CD4-positive, alpha-beta T cell treated with Interleukin-17A for 1 hour (primary cell): Measurements from ENCODE around the gene ABI1.
"Not testable (repeated sequence)": the region's sequence is repeated elsewhere in the genome, so short reads cannot be mapped to it uniquely, and the experiment has no call there.

Source experiments
- DNase-seq: peaks from one replicate; pipeline ENCODE4 v3.0.0-alpha.2; 2020

ABI1 gene

GRCh38 chr10:26804418-26805393 lies 56.1 kb downstream of the ABI1 start:
- DNase-seq = no peak

DNA sequence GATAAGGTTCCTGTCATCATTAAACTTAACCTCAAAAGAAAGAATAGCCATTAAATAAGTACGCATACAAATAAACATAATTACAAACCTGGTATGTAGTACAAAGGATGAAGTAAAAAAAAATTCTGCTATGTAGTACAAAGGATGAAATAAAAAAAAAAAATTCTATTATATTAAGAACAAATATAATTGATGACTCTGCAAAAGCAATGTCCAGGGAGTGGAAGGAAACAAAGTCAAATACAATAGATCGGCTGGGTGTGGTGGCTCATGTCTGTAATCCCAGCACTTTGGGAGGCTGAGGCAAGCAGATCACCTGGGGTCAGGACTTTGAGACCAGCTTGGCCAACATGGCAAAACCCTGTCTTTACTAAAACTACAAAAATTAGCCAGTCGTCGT lies 56.9 kb downstream of the ABI1 start:
- no peak for DNase-seq

DNA sequence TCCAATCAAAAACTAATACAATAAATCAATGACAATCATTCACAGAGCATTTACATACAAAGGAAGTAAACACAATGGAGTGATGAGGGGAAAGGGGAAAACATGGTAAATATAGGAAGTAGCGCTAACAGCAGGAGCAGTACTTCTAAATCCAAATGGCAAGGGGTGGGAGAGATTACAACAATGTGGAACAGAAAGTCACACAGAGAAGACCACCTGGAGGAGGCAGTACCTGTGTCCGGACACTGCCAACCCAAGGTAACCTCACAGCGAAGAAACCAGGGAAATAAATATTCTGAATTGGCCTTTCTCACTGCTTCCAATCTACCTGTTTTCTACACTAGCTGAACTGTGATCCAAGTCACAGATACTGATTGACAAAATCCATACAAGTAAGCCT lies 58.2 kb downstream of the ABI1 start:
- no peak for DNase-seq

- no peak for DNase-seq
Measured at GRCh38 chr10:26801831-26802230, 58.9 kb downstream of the ABI1 start.

DNA sequence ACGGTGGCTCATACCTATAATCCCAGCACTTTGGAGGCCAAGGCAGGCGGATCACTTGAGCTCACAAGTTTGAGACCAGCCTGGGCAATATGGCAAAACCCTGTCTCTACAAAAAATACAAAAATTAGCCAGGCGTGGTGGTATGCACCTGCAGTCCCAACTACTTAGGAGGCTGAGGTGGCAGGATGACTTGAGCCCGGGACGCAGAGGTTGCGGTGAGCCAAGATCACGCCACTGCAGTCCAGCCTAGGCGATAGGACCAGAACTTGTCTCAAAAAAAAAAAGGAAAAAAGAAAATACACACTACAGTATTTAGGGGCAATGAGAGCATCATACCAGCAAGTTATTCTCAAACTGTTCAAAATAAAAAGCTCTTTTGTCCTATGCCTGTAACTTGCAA lies 59.5 kb downstream of the ABI1 start:
- DNase-seq = no peak

- DNase-seq = no peak
Measured at GRCh38 chr10:26800468-26800867, 60.3 kb downstream of the ABI1 start.

DNA sequence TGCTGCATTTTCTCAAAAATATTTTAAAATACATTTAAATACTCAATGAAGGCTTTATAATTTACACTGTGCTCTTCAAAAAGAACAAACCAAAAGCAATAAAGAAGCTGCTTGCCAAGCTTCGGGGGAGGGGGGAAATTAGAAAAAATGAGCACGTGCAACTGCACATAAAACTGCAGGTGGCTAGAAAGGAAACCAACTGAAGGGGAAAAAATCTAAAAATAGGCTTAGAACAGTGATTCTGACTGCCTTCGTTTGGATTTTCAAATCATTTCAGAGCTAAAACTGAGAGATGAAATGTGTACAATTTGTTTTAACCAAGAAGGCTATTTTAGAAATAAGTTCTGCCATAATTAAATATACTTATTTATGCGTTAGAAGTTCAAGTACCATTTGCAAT lies 61.4 kb downstream of the ABI1 start:
- peak; percentile 14 for DNase-seq

DNA sequence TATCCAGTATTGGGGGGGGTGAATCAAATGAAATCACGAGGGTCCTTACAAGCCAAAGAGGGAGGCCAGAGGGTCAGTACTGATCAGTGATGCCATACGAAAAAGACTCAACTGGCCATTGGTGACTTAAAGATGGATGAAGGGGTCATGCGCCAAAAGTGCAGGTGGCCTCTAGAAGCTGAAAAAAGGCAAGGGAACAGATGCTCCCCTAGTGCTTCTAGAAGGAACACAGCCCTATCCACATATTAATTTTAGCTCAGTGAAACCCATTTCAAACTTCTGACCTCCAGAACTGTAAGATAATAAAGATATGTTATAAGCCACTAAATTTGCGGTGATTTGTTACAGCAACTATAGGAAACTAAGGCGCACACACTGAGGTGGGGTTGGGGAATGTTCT lies 62.5 kb downstream of the ABI1 start:
- DNase-seq = no peak

- DNase-seq = no peak
Measured at GRCh38 chr10:26797340-26797739, 63.4 kb downstream of the ABI1 start.

- DNase-seq = no peak
Measured at GRCh38 chr10:26792758-26793495, 67.8 kb downstream of the ABI1 start.

DNA sequence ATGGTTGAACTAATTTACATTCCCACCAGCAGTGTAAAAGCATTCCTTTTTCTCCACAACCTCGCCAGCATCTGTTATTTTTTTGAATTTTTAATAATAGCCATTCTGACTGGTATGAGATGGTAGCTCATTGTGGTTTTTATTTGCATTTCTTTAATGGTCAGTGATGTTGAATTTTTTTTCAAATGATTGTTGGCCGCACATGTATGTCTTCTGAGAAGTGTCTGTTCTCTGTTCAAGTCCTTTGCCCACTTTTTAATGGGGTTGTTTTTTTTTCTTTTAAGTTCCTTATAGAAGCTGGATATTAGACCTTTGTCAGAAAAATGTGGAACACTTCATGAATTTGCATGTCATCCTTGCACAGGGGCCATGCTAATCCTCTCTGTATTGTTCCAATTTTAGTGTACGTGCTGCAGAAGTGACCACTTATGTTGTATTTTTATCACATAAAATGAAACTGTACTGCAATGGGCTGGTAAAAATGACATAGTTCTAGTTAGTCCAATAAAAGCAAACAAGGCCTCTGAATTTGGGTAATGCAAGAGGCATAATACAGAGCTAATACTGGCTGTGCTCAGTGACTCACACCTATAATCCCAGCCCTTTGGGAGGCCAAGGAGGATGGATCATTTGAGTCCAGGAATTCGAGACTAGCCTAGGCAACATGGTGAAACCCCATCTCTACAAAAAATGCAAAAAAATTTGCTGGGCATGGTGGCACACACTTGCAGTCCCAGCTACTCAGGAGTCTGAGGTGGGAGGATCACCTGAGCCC lies 70.3 kb downstream of the ABI1 start:
- DNase-seq = no peak

DNA sequence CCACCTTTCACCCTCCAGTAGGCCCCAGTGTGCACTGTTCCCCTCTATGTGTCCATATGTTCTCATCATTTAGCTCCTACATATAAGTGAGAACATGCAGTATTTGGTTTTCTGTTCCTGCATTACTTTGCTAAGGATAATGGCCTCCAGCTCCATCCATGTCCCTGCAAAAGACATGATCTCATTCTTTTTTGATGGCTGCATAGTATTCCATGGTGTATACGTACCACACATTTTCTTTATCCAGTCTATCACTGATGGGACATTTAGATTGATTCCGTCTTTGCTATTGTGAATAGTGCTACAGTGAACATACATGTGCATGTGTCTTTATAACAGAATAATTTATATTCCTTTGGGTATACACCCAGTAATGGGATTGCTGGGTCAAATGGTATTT lies 71.0 kb downstream of the ABI1 start:
- DNase-seq = not testable (repeated sequence)

GRCh38 chr10:26787362-26787761 lies 73.4 kb downstream of the ABI1 start:
- DNase-seq = no peak

DNA sequence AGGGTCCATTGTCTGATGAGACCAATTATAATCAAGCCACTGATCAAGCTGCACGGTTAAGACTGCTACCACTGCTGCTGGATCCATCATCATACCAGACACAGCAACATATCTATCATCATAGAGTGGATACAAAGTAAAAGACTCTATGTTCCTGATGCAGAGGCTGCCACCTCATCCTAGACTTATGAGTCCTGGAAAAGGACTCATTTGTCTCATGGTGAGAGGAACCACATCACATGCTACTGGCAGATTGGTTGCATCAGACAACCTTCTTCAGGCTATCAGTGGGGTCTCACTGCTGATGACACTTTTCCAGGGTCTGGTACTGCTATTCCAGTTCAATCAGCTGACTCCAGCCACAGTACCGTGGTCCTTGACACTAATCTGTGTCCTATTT lies 79.0 kb downstream of the ABI1 start:
- DNase-seq = no peak

DNA sequence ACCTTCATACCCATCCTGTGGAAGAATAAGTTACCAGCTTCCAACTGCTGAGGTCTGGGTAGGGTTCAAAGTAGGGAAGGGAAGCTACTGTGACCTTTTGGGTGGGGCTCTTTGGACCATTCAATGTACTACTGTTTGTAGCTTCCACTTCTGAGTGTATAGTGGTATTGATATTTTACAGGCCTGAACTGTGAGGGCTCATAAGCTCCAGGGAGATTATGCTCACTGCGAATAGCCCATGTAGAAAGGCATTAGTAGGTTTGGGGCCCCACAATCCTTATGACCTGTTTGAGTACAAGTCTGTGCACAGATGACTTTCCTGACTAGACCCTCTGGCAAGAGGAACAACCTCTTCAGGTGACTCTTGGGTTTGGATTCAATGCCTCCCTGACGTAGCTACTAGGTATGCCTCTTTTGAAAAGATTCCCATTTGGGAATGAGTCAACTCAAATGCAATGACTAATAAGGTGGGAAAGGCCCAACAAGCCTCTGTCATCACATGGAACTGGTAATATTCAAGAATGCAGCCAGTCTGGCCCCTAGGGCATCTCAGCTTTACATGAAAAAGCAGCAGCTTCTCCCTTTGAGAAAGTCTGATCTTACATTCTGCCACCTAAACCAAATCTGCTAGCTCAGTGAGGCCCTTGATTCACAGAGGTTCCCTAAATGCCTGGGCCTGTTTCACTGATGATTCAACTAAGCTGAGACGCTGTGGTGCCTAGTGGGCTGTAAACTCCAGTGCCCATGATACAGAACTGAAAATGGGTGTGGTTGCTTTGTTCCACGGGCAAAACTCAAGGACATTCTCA lies 79.8 kb downstream of the ABI1 start:
- DNase-seq = peak; percentile 7

- DNase-seq = no peak
Measured at GRCh38 chr10:26780106-26780792, 80.5 kb downstream of the ABI1 start.

DNA sequence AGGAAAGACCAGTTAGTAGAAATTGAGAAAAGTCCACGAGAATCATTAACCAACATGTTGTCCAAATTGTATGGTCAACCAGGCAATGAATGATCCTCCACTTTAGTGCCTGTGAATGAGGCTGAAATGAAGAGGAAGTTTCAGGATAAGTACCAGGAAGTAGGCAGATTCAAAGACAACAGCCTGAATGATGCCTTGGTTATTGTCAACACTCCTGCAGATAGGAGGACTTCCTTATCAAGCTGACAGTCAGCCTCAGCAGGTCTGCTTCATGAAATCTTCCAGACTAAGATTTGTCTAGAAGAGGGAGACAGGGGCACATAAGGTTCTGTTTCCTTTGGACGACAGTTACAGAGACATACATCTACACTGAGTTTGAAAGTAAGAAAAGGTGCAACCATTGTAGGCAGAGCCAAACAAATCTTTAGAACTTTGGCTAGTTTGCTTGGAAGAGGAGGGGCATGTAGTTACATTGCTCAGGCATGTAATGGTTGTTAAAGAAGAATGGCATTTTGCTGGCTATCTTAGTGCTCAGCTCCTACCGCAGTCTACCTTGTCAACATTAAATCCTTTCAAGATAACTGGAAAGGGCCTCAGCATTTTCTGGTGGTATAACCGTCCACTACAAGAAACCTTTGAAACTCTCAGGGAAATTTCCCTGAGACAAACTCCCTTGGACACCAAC lies 81.4 kb downstream of the ABI1 start:
- no peak for DNase-seq

DNA sequence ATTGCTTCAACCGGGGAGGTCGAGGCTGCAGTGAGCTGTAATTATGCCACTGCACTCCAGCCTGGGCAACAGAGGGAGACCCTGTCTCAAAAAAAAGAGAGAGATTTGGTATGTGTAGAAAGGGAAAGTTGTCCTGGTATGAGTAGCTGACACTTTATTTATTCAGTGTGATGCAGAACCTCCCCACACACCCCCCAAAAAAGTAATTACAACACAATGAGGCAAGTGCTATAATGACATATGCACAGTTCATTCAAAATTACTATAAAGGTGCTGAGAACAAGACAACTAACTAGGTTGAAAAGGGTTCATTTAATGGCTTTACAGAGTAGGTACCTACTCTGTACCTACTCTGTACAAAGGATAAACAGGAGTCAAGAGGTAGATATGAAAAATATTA lies 83.1 kb downstream of the ABI1 start:
- DNase-seq = no peak

- DNase-seq = no peak
Measured at GRCh38 chr10:26776258-26776657, 84.5 kb downstream of the ABI1 start.

GRCh38 chr10:26773633-26774032 lies 87.1 kb downstream of the ABI1 start:
- no peak for DNase-seq

DNA sequence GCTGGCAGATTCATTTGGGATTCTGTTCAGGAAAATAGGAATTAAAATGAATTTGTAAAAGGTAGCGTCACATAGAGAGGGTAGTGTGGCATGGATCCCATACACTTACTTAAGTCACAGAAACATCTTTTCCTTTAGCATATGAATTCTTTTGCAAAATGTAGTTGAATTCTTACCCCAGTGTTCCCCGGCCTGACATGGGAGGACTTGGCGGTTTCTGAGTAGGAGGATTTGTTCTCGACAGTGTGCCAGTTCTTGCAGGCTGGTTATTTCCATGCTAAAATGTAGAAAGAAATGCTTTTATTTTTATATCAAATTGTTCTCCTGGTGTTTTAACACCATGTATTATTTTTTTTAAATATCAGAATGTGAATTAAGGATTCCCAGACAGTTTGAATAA lies 90.7 kb downstream of the ABI1 start:
- no peak for DNase-seq
